AML-193 (cell line): ENCODE data around the gene RHOH.
"Not testable (repeated sequence)": the region's sequence is repeated elsewhere in the genome, so short reads cannot be mapped to it uniquely, and the experiment has no call there.

ENCODE experiments used
- DNase-seq, 2 experiments: peaks; one replicate each; lab custom pipeline; 2025; lab: John Stamatoyannopoulos, UW

Gene RHOH

DNA sequence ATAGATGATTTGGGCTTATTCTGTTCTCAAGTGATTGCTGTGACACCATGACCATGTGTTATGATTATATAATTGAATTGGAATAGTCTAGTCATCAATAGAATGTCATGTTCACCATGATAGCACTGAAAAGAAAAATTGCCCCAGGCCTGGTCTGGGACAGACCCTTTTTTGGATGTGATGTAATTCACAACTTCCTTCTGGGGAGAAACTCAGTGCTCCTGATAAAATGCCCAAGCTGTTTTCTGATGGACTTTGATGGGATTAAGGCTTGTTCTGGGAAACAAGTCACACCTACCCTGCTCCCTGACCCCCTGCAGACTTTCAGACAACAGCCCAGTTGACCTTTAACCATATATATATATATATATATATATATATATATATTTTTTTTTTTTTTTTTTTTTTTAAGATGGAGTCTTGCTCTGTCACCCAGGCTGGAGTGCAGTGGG is 65.3 kb downstream of the RHOH start:
- no peak for DNase-seq

- DNase-seq, result no peak
These were observed 66.0 kb downstream of the RHOH start for GRCh38 chr4:40262861-40263260.

DNA sequence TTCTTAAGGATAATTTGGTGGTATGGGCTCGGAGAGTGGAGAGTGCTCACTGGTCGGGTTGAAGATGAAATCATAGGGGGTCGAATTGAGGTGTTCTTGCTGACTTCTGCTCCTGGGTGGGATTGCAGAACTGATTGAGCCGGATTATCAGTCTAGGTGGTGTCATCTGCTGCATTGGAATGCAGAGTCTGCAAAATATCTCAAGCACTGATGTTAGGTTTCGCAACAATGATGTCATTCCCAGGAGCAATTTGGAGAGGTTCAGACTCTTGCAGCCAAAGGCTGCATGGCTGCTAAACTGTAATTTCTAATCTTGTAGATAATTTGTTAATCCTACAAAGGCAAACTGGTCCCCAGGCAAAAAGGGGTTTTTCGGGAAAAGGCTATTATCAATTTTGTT is 67.7 kb downstream of the RHOH start:
- DNase-seq, result peak in 1 of 2 experiments; percentile 1

DNA sequence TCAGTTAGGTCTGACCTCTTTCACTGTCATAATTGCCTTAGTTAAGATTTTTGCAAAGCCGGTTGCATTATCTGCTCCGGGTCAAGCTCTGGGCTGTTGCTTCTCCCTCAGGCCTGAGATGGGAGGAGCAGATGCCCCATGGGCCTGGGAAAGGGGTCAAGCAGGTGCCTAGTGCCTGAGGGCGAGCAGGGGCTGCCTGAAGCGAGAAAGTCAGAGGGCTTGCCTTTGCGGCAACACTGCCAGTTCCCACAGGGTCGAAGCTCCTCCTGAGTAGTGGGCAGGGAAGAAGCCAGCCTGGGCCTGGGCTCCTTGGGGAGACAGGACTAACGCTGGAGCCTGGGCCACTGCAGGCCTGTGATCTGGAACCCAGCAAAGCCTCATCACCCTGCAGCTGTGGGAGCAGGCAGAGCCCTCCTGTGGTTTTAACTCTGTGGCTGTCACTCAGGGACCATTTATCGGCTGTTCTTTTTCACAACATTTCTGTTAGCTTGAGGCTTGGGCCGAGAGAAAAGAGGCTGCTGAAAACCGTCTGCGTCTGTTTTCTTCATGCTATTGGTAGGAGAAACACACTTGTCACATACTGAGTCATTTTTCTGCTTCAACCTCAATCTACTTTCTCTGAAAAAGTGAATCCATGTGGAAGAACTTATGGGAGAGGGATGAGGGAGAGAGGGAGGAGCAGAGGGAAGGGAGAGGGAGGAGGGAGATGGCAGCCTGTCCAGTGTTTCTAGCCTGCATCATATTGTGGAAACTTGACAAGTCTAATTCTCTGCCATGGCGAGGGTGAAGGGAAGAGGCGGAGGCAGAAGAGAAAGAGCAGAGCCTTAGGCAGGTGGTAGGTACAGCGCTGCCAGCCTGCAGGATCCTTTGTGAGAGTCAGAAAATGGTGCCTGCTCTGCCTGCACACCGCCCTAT is 68.4 kb downstream of the RHOH start:
- no peak for DNase-seq

GRCh38 chr4:40265910-40266274 is 69.1 kb downstream of the RHOH start:
- DNase-seq, result no peak

DNA sequence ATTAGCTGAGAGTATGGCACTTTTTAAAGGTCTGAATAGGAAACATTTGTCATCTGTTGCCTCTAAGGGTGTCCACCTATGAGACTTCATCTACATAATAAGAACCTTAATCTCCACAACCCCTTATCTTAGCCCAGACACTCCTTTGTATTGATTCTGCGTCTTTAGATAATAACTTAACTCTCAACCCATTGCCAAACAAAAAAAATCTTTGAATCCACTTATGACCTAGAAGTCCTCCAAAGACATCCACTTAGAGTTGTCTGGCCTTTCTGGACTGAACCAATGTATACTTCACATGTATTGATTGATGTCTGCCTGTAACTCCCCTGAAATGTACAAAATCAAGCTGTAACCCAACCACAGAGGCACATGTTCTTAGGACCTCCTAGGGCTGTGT is 72.3 kb downstream of the RHOH start:
- DNase-seq, result no peak

- no peak for DNase-seq
These were observed 73.8 kb downstream of the RHOH start for GRCh38 chr4:40270609-40271008.

DNA sequence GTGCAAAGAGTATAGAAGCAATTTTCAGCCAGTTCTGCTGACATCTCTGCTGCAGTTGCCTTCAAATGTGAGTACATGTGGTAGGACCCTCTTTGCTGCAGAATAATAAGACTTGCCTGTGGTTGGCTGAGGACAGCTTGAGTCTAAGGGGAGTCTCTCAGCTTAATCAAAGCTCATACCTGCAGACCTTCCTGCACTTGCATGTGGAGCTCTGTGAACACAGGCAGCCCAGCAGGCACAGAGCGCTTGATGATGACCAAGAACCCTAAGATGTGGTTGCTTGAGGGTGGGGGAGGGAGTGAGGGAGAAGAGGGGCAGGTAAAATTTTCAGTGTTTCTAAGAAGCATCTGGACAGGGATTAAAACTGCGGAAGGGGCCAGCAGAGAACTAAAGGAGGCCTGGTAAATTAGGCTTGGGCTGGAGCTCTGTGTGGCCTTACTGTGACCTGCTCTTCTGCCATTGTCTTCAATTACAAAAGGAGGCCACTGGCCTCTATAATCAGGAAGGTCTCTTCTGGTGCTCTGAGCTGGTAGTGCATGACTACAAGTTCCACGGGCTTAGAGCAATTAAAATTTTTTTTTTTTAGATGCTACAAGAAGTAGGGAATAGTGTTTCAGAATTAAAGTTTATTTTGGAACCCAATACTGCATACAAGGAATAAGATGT is 78.4 kb downstream of the RHOH start:
- no peak for DNase-seq

DNA sequence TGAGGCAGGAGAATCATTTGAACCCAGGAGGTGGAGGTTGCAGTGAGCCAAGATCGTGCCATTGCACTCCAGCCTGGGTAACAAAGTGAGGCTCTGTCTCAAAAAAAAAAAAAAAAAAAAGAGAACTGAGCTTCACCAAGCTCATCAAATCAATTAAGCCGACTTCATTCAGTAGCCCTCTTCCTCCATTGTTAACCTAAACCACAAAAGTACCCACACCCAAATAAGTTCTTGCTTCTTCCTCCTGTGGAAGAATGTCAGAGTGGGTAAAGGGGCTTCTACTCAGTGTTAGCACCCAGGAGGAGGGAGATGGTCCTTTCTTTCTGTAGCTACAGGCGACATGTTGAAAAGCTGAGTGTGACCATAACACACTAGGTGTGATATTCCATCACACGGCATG is 79.7 kb downstream of the RHOH start:
- no peak for DNase-seq

GRCh38 chr4:40280586-40280985 is 83.8 kb downstream of the RHOH start:
- no peak for DNase-seq

DNA sequence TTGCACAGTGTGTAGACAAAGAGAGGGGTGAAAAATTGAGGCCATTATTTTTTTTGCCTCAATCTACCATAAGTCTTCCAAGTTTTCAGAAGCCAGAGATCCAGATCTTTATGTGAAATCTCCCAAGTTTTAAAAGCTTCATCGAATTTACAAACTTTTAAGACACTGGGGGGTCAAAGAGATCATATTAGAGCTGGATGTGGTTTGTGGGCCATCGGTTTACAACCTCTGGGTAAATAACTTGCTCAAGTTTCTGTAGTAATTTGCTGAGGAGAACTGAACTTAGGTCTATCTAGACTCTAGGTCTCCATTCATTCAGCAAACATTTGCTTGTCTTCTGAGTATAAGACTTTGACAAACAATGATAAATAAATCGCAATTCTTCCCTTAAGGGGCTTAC is 84.3 kb downstream of the RHOH start:
- DNase-seq, result no peak

- DNase-seq, result no peak
These were observed 85.1 kb downstream of the RHOH start for GRCh38 chr4:40281913-40282312.

GRCh38 chr4:40282857-40283256 is 86.0 kb downstream of the RHOH start:
- not testable (repeated sequence) for DNase-seq

DNA sequence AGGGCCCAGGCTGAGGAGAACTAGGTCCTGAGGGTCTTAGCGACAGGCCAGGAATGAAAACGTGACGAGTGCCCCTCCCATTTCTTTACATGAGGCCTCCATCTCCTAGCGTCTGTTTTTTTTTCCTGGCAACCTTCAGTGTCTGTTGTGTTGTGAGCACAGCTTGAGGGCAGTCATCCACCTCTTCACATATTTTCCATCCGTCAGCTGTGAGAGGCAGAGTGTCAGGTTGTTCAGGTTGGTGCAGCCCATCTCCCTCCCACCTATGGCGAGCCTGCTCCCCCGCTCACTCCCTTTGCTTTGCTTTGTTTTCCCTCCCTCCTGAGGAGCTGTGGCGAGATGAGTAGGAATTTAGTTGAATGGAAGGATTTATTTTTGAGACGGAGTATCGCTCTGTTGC is 86.6 kb downstream of the RHOH start:
- DNase-seq, result no peak

- no peak for DNase-seq
These were observed 87.1 kb downstream of the RHOH start for GRCh38 chr4:40283968-40284367.

GRCh38 chr4:40285692-40286091 is 88.9 kb downstream of the RHOH start:
- DNase-seq, result no peak

- no peak for DNase-seq
These were observed 91.7 kb downstream of the RHOH start for GRCh38 chr4:40288566-40288965.

DNA sequence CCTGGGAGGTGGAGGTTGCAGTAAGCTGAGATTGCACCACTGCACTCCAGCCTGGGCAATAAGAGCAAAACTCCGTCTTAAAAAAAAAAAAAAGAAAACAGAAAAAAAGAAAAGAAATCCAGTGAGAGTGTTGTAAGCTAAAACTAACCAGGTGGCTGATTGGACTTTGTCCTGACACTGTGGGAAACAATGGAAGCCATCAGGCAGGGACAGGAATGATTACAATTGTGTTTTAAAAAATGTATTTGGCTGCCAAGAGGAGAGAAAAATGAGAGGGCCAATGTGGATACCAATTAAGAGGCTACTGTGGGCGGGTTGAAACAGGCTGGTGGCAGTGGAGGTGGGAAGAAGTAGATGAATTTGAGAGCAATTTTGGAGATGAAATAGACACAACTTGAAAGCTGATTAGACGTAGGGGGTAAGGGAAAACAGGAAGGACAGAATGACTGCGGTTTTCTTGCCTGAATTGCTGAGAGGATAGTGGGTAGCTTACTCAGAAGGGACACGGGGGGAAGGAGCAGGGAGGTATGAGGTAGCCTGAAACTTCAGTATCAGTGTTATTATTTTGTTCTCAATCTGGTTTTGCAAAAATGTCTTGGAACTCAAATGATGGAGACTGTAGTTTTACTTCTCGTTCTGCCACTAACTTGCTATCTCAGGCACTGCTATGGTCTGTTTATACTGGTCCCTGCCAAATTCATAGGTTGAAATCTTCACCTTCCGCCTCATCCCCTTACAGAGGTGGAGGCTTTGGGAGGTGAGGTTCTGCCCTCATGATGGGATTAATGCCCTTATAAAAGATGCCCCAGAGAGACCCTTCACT is 92.7 kb downstream of the RHOH start:
- DNase-seq, result peak; percentile 52 to 61

- not testable (repeated sequence) for DNase-seq
These were observed 93.9 kb downstream of the RHOH start for GRCh38 chr4:40290611-40291186.

GRCh38 chr4:40292313-40292759 is 95.5 kb downstream of the RHOH start:
- DNase-seq, result no peak

GRCh38 chr4:40294339-40294738 is 97.5 kb downstream of the RHOH start:
- DNase-seq, result no peak

GRCh38 chr4:40295030-40295429 is 98.2 kb downstream of the RHOH start:
- not testable (repeated sequence) for DNase-seq
